Esophagus muscularis mucosa (tissue), 4 donors: ENCODE measurements around the gene SBDS. TPM values are rescaled to one million over a fixed set of nuclear protein-coding genes. Genes with fewer than 3 reads are reported as not detected.

Experiments used
- DNase-seq: peaks from one replicate; pipeline ENCODE4 v3.0.0-alpha.2; 2017; ENCODE audit errors: extremely low spot score
- H3K27ac ChIP-seq, 4 donors: fragments of 200-600 bp; sonication (generic); replicated peaks in 1 of 4; 1 replicate in 3 of 4; 2 replicates in 1 of 4; pipeline ENCODE4 v1.5.1; 2016 to 2019; ENCODE audit warnings: mild to moderate bottlenecking in 1 of 4
- H3K27me3 ChIP-seq, 4 donors: fragments of 200-600 bp; sonication (generic); one replicate each; pipeline versions ENCODE4 v1.5.1 to v1.6.0; 2016 to 2019
- H3K36me3 ChIP-seq, 4 donors: fragments of 200-600 bp; sonication (generic); one replicate each; pipeline ENCODE4 v1.5.1; 2016 to 2019
- H3K4me1 ChIP-seq, 4 donors: fragments of 200-600 bp; sonication (generic); one replicate each; pipeline ENCODE4 v1.5.1; 2016 to 2019
- H3K4me3 ChIP-seq, 4 donors: fragments of 200-600 bp; sonication (generic); 1 replicate in 2 of 4; 2 replicates in 2 of 4; pipeline ENCODE4 v1.5.1; 2016 to 2019; ENCODE audit warnings: mild to moderate bottlenecking in 4 of 4, moderate library complexity in 1 of 4
- H3K9me3 ChIP-seq, 4 donors: fragments of 200-600 bp; sonication (generic); 1 replicate in 3 of 4; 2 replicates in 1 of 4; pipeline ENCODE4 v1.5.1; 2016 to 2019
- CTCF ChIP-seq, 3 experiments: fragments of 200-600 bp in 2 of 3; fragments of 450-650 bp in 1 of 3; sonication (generic) in 2 of 3; IDR thresholded peaks; one replicate each; pipeline ENCODE4 v1.5.1; 2017 to 2019; ENCODE audit warnings: antibody characterized with exemption in 3 of 3, mild to moderate bottlenecking in 2 of 3, moderate library complexity in 1 of 3
- EP300 ChIP-seq: sonication (generic); formaldehyde crosslinking; IDR thresholded peaks from one replicate; pipeline ENCODE4 v1.6.1; 2017; ENCODE audit warnings: antibody characterized with exemption
- POLR2A ChIP-seq: fragments of 450-650 bp; IDR thresholded peaks from one replicate; pipeline ENCODE4 v1.6.1; 2017; ENCODE audit warnings: antibody characterized with exemption, moderate library complexity, mild to moderate bottlenecking, low read depth
- POLR2AphosphoS5 ChIP-seq, 2 donors: sonication (generic); formaldehyde crosslinking; IDR thresholded peaks; one replicate each; pipeline ENCODE4 v1.6.1; 2017; ENCODE audit warnings: antibody characterized with exemption in 2 of 2
- WGBS: methylation state at CpG from one replicate; pipeline ENCODE4 v1.1.5; 2018; 5-methylcytosine and 5-hydroxymethylcytosine counted together
- intact Hi-C: fragments of 100-400 bp; cut with DNase I; formaldehyde crosslinking; loops from one replicate; pipeline ENCODE4 v1.15.1; 2023
- total RNA-seq, 4 donors: library from RNA; depleted of rRNA; stranded (reverse); fragments of >200 nt; gene quantifications; one replicate each; pipeline versions ENCODE4 v1.1.0 to v1.2.1, GENCODE V29; 2016

SBDS gene
- total RNA-seq, 4 donors from 2014 or later, result 198 to 293 (median 264) TPM

GRCh38 chr7:66960192-66960591 is 35.2 kb downstream of the SBDS start:
- peaks cover 26 to 57% (median 35%) of the 10 kb centered on the region in 4 donors for H3K36me3 ChIP-seq
- 96% methylated on average over 4 of the region's 4 CpGs for WGBS
- H3K27me3 ChIP-seq, result no peaks in the 10 kb centered on the region
- peaks cover 0 to 3% (median 0%) of the 10 kb centered on the region in 4 donors for H3K4me1 ChIP-seq
- DNase-seq, result no peak
- TF ChIP-seq EP300 (no peak), POLR2A (no peak), CTCF (IDR thresholded peaks at IDR 0.05) (no peak), POLR2AphosphoS5 (IDR thresholded peaks at IDR 0.05) (no peak)
- no peaks in the 10 kb centered on the region for H3K9me3 ChIP-seq
- H3K27ac ChIP-seq, result no peak overlapping the region
- intact Hi-C loops, result no loop called here
- H3K4me3 ChIP-seq, result no peak overlapping the region

GRCh38 chr7:66958538-66959350 is 36.6 kb downstream of the SBDS start:
- 92% methylated on average over 14 of the region's 17 CpGs for WGBS
- Histone ChIP-seq H3K27me3 (no peaks in the 10 kb centered on the region), H3K36me3 (peaks cover 39 to 72% (median 47%) of the 10 kb centered on the region in 4 donors), H3K4me1 (peaks cover 0 to 3% (median 0%) of the 10 kb centered on the region in 4 donors), H3K9me3 (no peaks in the 10 kb centered on the region), H3K4me3 (no peak overlapping the region), H3K27ac (no peak overlapping the region)
- intact Hi-C loops, result no loop called here
- DNase-seq, result no peak
- TF ChIP-seq EP300, result no peak
- no peak for TF ChIP-seq POLR2A
- TF ChIP-seq POLR2AphosphoS5 (IDR thresholded peaks at IDR 0.05), result no peak
- TF ChIP-seq CTCF (IDR thresholded peaks at IDR 0.05), result no peak

- Histone ChIP-seq H3K9me3 (no peaks in the 10 kb centered on the region), H3K4me3 (no peak overlapping the region), H3K27ac (no peak overlapping the region), H3K4me1 (peaks cover 0 to 3% (median 0%) of the 10 kb centered on the region in 4 donors), H3K36me3 (peaks cover 49 to 82% (median 56%) of the 10 kb centered on the region in 4 donors), H3K27me3 (no peaks in the 10 kb centered on the region)
- intact Hi-C loops, result no loop called here
- WGBS, result 84% methylated on average over 13 of the region's 13 CpGs
- TF ChIP-seq EP300 (no peak), POLR2AphosphoS5 (IDR thresholded peaks at IDR 0.05) (no peak), CTCF (IDR thresholded peaks at IDR 0.05) (no peak), POLR2A (no peak)
- DNase-seq, result no peak
Observed at GRCh38 chr7:66957595-66958290, 37.6 kb downstream of the SBDS start.

- no peak for DNase-seq
- H3K9me3 ChIP-seq, result no peaks in the 10 kb centered on the region
- no peak overlapping the region for H3K4me3 ChIP-seq
- H3K36me3 ChIP-seq, result peaks cover 75 to 100% (median 89%) of the 10 kb centered on the region in 4 donors
- no peak overlapping the region for H3K27ac ChIP-seq
- TF ChIP-seq EP300 (no peak), POLR2A (no peak), CTCF (IDR thresholded peaks at IDR 0.05) (no peak), POLR2AphosphoS5 (IDR thresholded peaks at IDR 0.05) (no peak)
- no peaks in the 10 kb centered on the region for H3K27me3 ChIP-seq
- WGBS, result 90% methylated on average over 5 of the region's 5 CpGs
- intact Hi-C loops, result no loop called here
- H3K4me1 ChIP-seq, result peaks cover 0 to 3% (median 0%) of the 10 kb centered on the region in 4 donors
Observed at GRCh38 chr7:66953044-66953427, 42.4 kb downstream of the SBDS start.
